Mesenchymal stem cell (in vitro differentiated cells and primary cell): ENCODE data around the gene DAB1.

Experiments used
- DNase-seq: peaks from one replicate; pipeline ENCODE4 v3.0.0-alpha.2; 2013
- H2AFZ ChIP-seq: one replicate; pipeline ENCODE4 v1.6.1; 2013; ENCODE audit warnings: low read depth, mild to moderate bottlenecking, control low read depth, inconsistent platforms, low read length, moderate library complexity
- H2AK5ac ChIP-seq: 2 replicates; pipeline ENCODE4 v1.6.1; 2013; ENCODE audit warnings: low read length, moderate library complexity, mild to moderate bottlenecking, inconsistent platforms; ENCODE audit not compliant: severe bottlenecking
- H2BK120ac ChIP-seq: one replicate; pipeline ENCODE4 v1.6.1; 2013; ENCODE audit warnings: low read depth, mild to moderate bottlenecking, inconsistent platforms, low read length, moderate library complexity
- H2BK12ac ChIP-seq, 2 experiments: one replicate each; pipeline ENCODE4 v1.6.1; 2013; ENCODE audit warnings: inconsistent platforms in 2 of 2, low read length in 2 of 2, mild to moderate bottlenecking in 2 of 2, moderate library complexity in 2 of 2, control low read depth in 1 of 2
- H2BK15ac ChIP-seq: one replicate; pipeline ENCODE4 v1.6.1; 2013; ENCODE audit warnings: mild to moderate bottlenecking, low read depth, inconsistent platforms; ENCODE audit not compliant: poor library complexity, severe bottlenecking
- H2BK5ac ChIP-seq: 2 replicates; pipeline ENCODE4 v1.6.1; 2013; ENCODE audit warnings: low read depth, mild to moderate bottlenecking, low read length, control low read depth, inconsistent platforms; ENCODE audit not compliant: poor library complexity, severe bottlenecking
- H3K14ac ChIP-seq, 2 experiments: one replicate each; pipeline ENCODE4 v1.6.1; 2013; ENCODE audit warnings: inconsistent platforms in 2 of 2, low read length in 2 of 2, control low read depth in 1 of 2, mild to moderate bottlenecking in 1 of 2, moderate library complexity in 1 of 2
- H3K18ac ChIP-seq, 2 experiments: one replicate each; pipeline ENCODE4 v1.6.1; 2013; ENCODE audit warnings: inconsistent platforms in 2 of 2, low read length in 2 of 2, control low read depth in 1 of 2, low read depth in 1 of 2, mild to moderate bottlenecking in 1 of 2
- H3K23ac ChIP-seq, 2 experiments: one replicate each; pipeline ENCODE4 v1.6.1; 2013; ENCODE audit warnings: inconsistent platforms in 2 of 2, low read length in 2 of 2, mild to moderate bottlenecking in 2 of 2, moderate library complexity in 2 of 2, control low read depth in 1 of 2
- H3K27ac ChIP-seq: 2 replicates; pipeline ENCODE4 v1.5.1; 2013; ENCODE audit warnings: mild to moderate bottlenecking, moderate library complexity, low read length, control low read depth, inconsistent platforms; ENCODE audit not compliant: poor library complexity, severe bottlenecking
- H3K27me3 ChIP-seq, 2 experiments: 2 replicates each; pipeline versions ENCODE4 v1.6.1 to v1.7.0; 2013; ENCODE audit warnings: low read length in 2 of 2, mild to moderate bottlenecking in 2 of 2, moderate library complexity in 2 of 2, control low read depth in 1 of 2, inconsistent platforms in 1 of 2; ENCODE audit not compliant: control insufficient read depth in 1 of 2, insufficient read depth in 1 of 2
- H3K36me3 ChIP-seq, 2 experiments: 2 replicates each; pipeline versions ENCODE4 v1.6.1 to v1.7.0; 2013; ENCODE audit warnings: low read length in 2 of 2, control low read depth in 1 of 2, inconsistent platforms in 1 of 2, low read depth in 1 of 2, mild to moderate bottlenecking in 1 of 2; ENCODE audit not compliant: insufficient read depth in 2 of 2, control insufficient read depth in 1 of 2
- H3K4ac ChIP-seq, 2 experiments: one replicate each; pipeline ENCODE4 v1.6.1; 2013; ENCODE audit warnings: inconsistent platforms in 2 of 2, low read length in 2 of 2, mild to moderate bottlenecking in 2 of 2, moderate library complexity in 2 of 2, control low read depth in 1 of 2, low read depth in 1 of 2
- H3K4me1 ChIP-seq: 2 replicates; pipeline ENCODE4 v1.6.1; 2013; ENCODE audit warnings: low read depth, low read length, control low read depth; ENCODE audit not compliant: control insufficient read depth, insufficient read depth
- H3K4me2 ChIP-seq: 2 replicates; pipeline ENCODE4 v1.6.1; 2013; ENCODE audit warnings: low read length, mild to moderate bottlenecking, inconsistent platforms; ENCODE audit not compliant: poor library complexity, severe bottlenecking
- H3K4me3 ChIP-seq, 2 experiments: 2 replicates each; pipeline versions ENCODE4 v1.5.1 to v1.7.0; 2013; ENCODE audit warnings: low read length in 2 of 2, mild to moderate bottlenecking in 2 of 2, control low read depth in 1 of 2, low read depth in 1 of 2; ENCODE audit not compliant: insufficient read depth in 1 of 2
- H3K79me1 ChIP-seq: replicated peaks from 2 replicates; pipeline ENCODE4 v1.6.1; 2013; ENCODE audit warnings: mild to moderate bottlenecking, control low read depth, low read length, inconsistent platforms; ENCODE audit not compliant: poor library complexity, severe bottlenecking
- H3K9ac ChIP-seq: 2 replicates; pipeline ENCODE4 v1.7.0; 2013; ENCODE audit warnings: mild to moderate bottlenecking, low read length, moderate library complexity
- H3K9me3 ChIP-seq: 2 replicates; pipeline ENCODE4 v1.7.0; 2013; ENCODE audit warnings: mild to moderate bottlenecking, low read length; ENCODE audit not compliant: control insufficient read depth
- H4K8ac ChIP-seq: one replicate; pipeline ENCODE4 v1.6.1; 2013; ENCODE audit warnings: inconsistent platforms, mild to moderate bottlenecking, low read length, moderate library complexity
- H4K91ac ChIP-seq: one replicate; pipeline ENCODE4 v1.6.1; 2013; ENCODE audit warnings: mild to moderate bottlenecking, low read length, inconsistent platforms
- WGBS: methylation state at CpG from one replicate; pipeline ENCODE4 v1.1.7; 2013; ENCODE audit warnings: mixed read lengths; 5-methylcytosine and 5-hydroxymethylcytosine counted together

The DAB1 gene

DNA sequence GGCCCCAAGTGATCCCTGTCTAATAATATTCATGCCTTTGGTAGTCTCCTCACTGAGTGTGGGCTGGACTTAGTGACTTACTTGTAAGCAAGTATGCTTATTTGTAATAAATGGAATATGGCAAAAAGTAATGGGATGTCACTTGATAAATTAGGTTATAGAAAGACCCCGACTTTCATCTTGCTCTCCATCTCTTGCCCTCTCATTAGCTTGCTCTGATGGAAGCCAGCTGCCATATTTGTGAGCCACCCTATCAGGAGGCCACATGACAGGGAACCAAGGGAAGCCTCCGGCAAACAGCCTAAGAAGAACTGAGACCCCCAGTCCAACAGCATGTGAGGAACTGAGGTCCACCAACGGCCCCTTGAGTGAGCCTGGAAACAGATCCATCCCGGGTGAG is 107.0 kb downstream of the DAB1 start:
- no peak overlapping the region for H3K9ac ChIP-seq
- H2BK5ac ChIP-seq, result no peak overlapping the region
- no peaks in the 10 kb centered on the region for H3K4me1 ChIP-seq
- DNase-seq, result no peak
- H2AFZ ChIP-seq, result no peak overlapping the region
- H3K14ac ChIP-seq, result no peak overlapping the region
- H3K18ac ChIP-seq, result no peak overlapping the region
- H4K8ac ChIP-seq, result no peak overlapping the region
- no peaks in the 10 kb centered on the region for H3K79me1 ChIP-seq
- no peak overlapping the region for H3K4me2 ChIP-seq
- H2BK15ac ChIP-seq, result no peak overlapping the region
- no peaks in the 10 kb centered on the region for H3K9me3 ChIP-seq
- H2BK120ac ChIP-seq, result no peak overlapping the region
- no peak overlapping the region for H4K91ac ChIP-seq
- no peak overlapping the region for H3K27ac ChIP-seq
- H3K4me3 ChIP-seq, result no peak overlapping the region
- no peaks in the 10 kb centered on the region for H3K36me3 ChIP-seq
- H3K27me3 ChIP-seq, result no peaks in the 10 kb centered on the region
- no peak overlapping the region for H3K23ac ChIP-seq
- no peak overlapping the region for H3K4ac ChIP-seq
- WGBS, result 77% methylated on average over 4 of the region's 4 CpGs
- no peak overlapping the region for H2AK5ac ChIP-seq
- H2BK12ac ChIP-seq, result no peak overlapping the region

DNA sequence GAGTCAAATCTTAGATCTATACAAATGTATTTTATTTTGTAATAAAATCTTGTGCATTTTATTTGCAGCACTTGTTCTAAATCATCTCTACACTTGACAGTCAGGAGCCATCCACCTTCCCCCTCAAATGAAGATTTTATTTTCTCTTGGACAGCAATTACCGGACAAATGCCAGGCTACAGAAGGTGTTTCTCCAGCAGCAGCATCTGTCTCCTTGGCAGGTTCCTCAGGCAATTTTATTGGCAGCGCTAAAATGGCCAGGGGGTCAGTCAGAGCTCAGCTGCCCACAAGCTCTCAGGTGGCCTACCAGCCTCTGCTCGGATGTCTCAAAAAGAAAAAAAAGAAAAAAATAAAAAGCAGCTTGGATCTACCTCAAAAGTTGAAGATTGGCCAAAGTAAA is 107.6 kb downstream of the DAB1 start:
- Histone ChIP-seq H3K23ac (no peak overlapping the region), H3K36me3 (no peaks in the 10 kb centered on the region), H3K4me2 (no peak overlapping the region), H2AFZ (no peak overlapping the region), H4K91ac (no peak overlapping the region), H2BK120ac (no peak overlapping the region), H3K4me1 (no peaks in the 10 kb centered on the region), H3K9ac (no peak overlapping the region), H3K4me3 (no peak overlapping the region), H3K79me1 (no peaks in the 10 kb centered on the region), H3K27me3 (no peaks in the 10 kb centered on the region), H2AK5ac (no peak overlapping the region), H3K14ac (no peak overlapping the region), H2BK15ac (no peak overlapping the region), H4K8ac (no peak overlapping the region), H3K9me3 (no peaks in the 10 kb centered on the region), H3K27ac (no peak overlapping the region), H3K18ac (no peak overlapping the region), H3K4ac (no peak overlapping the region), H2BK5ac (no peak overlapping the region), H2BK12ac (no peak overlapping the region)
- DNase-seq, result no peak
- WGBS, result 98% methylated on average over 3 of the region's 3 CpGs

DNA sequence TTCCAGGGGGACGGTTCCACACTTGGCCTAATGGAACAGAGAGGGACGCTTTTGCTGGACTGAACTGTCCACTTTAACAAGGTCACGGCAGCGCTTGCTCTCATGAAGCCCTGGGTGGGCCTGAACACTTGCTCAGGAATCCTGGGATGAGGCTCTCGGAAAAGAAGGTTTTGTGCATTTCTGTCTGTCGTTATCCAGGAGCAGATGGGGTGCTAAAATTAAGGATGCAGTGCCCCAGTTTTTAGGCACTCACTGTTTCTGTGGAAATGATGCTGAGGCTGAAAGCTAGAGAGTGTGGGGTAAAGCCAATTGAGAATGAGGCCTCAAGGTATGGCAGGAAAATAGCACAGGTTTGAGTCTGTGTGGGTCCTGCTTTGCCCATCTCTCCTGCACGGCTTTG is 111.0 kb downstream of the DAB1 start:
- no peak overlapping the region for H4K91ac ChIP-seq
- DNase-seq, result no peak
- H2BK12ac ChIP-seq, result no peak overlapping the region
- H3K36me3 ChIP-seq, result no peaks in the 10 kb centered on the region
- H2BK15ac ChIP-seq, result no peak overlapping the region
- no peak overlapping the region for H3K9ac ChIP-seq
- no peak overlapping the region for H3K4me2 ChIP-seq
- no peaks in the 10 kb centered on the region for H3K79me1 ChIP-seq
- no peak overlapping the region for H2AK5ac ChIP-seq
- no peaks in the 10 kb centered on the region for H3K9me3 ChIP-seq
- no peak overlapping the region for H3K27ac ChIP-seq
- no peak overlapping the region for H2BK5ac ChIP-seq
- 89% methylated on average over 7 of the region's 7 CpGs for WGBS
- H2AFZ ChIP-seq, result no peak overlapping the region
- no peak overlapping the region for H3K18ac ChIP-seq
- no peaks in the 10 kb centered on the region for H3K4me1 ChIP-seq
- no peaks in the 10 kb centered on the region for H3K27me3 ChIP-seq
- no peak overlapping the region for H3K14ac ChIP-seq
- H3K4me3 ChIP-seq, result no peak overlapping the region
- H3K4ac ChIP-seq, result no peak overlapping the region
- H3K23ac ChIP-seq, result no peak overlapping the region
- no peak overlapping the region for H2BK120ac ChIP-seq
- H4K8ac ChIP-seq, result no peak overlapping the region

DNA sequence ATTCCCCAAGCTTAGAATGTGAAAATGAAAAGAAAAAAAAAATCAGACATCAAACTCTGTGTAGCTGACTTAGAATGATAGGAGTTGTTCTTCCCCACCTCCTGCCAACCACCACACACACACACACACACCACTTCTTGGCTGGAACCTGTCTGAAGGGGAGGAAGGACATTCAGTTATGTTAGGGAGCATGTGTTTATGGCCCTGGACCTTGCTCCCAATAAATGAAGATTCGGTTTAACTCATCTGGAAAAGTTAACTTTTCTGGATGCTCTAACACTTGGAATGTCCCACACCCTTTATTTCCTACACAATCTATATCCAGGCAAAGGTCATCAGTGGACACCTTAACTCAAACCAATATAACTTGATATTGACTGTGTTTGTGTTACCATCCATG is 112.4 kb downstream of the DAB1 start:
- no peaks in the 10 kb centered on the region for H3K36me3 ChIP-seq
- no peak for DNase-seq
- H3K14ac ChIP-seq, result no peak overlapping the region
- no peak overlapping the region for H2AFZ ChIP-seq
- peaks cover 3% of the 10 kb centered on the region for H3K9me3 ChIP-seq
- H3K4me2 ChIP-seq, result no peak overlapping the region
- no peak overlapping the region for H2BK120ac ChIP-seq
- H2BK15ac ChIP-seq, result no peak overlapping the region
- H2BK12ac ChIP-seq, result no peak overlapping the region
- no peak overlapping the region for H3K23ac ChIP-seq
- H3K27ac ChIP-seq, result no peak overlapping the region
- no peaks in the 10 kb centered on the region for H3K4me1 ChIP-seq
- no peak overlapping the region for H2AK5ac ChIP-seq
- H3K18ac ChIP-seq, result no peak overlapping the region
- no peak overlapping the region for H3K4me3 ChIP-seq
- no peak overlapping the region for H4K8ac ChIP-seq
- no peaks in the 10 kb centered on the region for H3K27me3 ChIP-seq
- H3K9ac ChIP-seq, result no peak overlapping the region
- H3K79me1 ChIP-seq, result no peaks in the 10 kb centered on the region
- no peak overlapping the region for H2BK5ac ChIP-seq
- no peak overlapping the region for H4K91ac ChIP-seq
- WGBS, result 78% methylated on average over 1 of the region's 1 CpG
- H3K4ac ChIP-seq, result no peak overlapping the region
